Measurements from ENCODE around the gene CAMTA1.
"Not testable (repeated sequence)": the region's sequence is repeated elsewhere in the genome, so short reads cannot be mapped to it uniquely, and the experiment has no call there.

Gene CAMTA1, protein sequence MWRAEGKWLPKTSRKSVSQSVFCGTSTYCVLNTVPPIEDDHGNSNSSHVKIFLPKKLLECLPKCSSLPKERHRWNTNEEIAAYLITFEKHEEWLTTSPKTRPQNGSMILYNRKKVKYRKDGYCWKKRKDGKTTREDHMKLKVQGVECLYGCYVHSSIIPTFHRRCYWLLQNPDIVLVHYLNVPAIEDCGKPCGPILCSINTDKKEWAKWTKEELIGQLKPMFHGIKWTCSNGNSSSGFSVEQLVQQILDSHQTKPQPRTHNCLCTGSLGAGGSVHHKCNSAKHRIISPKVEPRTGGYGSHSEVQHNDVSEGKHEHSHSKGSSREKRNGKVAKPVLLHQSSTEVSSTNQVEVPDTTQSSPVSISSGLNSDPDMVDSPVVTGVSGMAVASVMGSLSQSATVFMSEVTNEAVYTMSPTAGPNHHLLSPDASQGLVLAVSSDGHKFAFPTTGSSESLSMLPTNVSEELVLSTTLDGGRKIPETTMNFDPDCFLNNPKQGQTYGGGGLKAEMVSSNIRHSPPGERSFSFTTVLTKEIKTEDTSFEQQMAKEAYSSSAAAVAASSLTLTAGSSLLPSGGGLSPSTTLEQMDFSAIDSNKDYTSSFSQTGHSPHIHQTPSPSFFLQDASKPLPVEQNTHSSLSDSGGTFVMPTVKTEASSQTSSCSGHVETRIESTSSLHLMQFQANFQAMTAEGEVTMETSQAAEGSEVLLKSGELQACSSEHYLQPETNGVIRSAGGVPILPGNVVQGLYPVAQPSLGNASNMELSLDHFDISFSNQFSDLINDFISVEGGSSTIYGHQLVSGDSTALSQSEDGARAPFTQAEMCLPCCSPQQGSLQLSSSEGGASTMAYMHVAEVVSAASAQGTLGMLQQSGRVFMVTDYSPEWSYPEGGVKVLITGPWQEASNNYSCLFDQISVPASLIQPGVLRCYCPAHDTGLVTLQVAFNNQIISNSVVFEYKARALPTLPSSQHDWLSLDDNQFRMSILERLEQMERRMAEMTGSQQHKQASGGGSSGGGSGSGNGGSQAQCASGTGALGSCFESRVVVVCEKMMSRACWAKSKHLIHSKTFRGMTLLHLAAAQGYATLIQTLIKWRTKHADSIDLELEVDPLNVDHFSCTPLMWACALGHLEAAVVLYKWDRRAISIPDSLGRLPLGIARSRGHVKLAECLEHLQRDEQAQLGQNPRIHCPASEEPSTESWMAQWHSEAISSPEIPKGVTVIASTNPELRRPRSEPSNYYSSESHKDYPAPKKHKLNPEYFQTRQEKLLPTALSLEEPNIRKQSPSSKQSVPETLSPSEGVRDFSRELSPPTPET (N-terminal part only)

GRCh38 chr1:6785318-6785727 lies at the start of gene CAMTA1:
Gene CAMTA1, plus strand, starts transcription at chr1:6785454. Its CDS starts 77 bp downstream, at chr1:6785531.
- DNase-seq: no peak

DNA sequence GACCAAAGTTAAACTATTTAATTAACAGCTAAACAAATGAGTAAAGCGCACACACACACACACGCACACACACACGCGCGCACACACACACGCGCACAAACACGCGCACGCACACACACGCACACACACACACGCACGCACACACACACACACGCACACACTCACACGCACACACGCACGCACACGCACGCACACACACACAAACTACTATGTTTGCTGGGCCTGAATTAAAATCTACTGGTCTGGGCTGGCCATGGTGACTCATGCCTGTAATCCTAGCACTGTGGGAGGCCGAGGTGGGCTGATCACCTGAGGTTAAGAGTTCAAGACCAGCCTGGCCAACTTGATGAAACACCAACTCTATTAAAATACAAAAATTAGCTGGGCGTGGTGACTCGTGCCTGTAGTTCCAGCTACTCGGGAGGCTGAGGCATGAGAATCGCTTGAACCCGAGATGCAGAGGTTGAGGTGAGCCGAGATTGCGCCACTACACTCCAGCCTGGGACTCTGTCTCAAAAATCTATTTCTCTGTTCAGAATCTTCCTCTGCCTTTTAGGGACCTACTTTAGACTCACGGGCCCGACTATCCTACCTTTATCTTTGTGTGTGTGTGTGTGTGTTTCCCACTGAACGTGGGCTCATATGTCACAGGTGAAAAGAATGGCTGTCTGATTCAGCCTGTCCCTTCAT lies 46.1 kb upstream of the CAMTA1 start:
- DNase-seq: no peak

GRCh38 chr1:6742676-6743188 lies 42.5 kb upstream of the CAMTA1 start:
- not testable (repeated sequence) for DNase-seq

DNA sequence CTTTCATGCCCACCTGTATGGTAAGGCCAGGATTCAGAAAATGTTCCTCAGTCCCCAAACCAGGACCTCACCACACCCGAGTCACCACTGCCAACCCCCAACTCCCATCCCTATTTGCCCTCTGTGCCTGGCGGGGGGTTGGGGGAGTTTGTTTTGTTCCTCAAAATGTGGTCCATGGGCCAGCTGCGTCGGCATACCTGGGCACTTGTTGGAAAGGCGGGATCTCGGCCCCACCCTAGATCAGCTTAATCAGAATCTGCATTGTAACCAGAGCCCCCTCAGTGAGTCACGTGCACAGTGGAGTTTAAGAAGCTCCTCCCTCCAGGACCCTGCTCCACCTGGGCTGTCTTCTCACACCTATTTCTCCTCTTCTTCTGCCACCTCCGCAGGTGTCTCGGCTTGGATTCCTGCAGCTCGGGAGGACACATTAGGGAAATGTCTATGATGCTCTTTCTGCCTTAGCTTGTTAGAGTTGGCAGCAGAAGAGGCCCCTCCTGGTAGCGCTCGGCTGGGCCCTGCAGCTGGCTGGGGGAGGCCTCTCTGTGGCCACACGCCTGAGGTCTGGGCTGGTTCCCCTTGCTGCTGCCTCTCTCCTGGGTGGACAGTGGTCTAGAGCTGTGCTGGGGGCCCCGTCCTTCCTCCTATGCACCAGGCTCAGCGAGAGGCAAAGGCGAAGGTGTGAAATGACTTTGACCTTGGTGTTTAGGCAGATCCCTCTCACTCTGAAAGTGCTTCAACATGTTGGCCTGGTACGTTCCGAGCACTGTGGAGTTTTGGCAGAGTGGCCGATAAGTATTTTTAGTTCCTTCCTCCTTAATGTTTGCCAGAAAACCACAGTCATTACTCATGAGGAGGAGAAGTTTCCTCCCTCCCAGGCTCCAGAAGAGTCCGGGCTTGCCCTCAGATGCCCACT lies 41.8 kb upstream of the CAMTA1 start:
- peak; percentile 81 for DNase-seq

DNA sequence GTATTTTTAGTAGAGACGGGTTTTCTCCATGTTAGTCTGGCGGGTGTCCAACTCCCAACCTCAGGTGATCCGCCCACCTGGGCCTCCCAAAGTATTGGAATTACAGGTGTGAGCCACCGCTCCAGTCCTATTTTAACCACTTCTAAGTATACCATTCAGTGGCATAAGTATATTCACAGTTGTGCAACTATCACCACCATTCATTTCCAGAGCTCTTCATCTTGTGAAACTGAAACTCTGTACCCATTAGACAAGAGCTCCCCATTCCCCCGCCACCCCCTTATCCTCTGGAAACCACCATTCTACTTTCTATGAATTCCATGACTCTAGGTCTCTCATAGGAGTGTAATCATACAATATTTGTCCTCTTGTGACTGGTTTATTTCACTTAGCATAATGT lies 40.2 kb upstream of the CAMTA1 start:
- no peak for DNase-seq

DNA sequence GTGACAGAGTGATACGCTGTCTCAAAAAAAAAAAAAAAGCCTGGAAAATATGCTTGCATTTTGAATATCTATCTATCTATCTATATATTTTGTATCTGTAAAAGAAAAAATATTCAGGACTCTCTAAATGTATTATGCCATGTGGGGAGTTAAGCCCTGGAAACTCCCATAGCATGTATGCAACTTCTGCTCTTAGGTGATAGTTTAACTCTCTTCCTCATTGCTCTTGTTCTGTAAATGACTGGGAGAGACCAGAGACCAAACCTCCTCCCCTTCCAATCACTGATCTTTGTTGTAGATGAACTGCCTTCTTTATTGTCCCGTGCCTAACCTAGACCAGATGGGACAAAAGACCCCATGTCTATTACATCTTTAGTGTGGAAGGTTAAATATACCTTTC lies 37.6 kb upstream of the CAMTA1 start:
- DNase-seq: no peak

DNA sequence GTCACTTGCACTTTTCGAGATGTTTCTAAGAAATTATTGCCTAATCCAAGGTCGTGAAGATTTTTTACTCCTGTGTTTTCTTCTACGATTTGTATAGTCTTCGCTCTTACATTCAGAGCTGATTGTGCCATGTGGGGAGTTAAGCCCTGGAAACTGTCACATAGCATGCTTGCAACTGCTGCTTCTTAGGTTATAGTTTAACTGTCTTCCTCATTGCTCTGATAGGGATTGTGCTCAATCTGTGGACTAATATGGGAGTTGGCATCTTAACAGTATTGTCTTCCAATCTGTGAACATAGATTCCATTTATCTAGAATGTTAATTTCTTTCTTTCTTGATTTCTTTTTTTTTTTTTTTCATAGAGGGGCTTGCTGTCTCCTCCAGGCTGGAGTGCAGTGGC lies 34.8 kb upstream of the CAMTA1 start:
- no peak for DNase-seq

DNA sequence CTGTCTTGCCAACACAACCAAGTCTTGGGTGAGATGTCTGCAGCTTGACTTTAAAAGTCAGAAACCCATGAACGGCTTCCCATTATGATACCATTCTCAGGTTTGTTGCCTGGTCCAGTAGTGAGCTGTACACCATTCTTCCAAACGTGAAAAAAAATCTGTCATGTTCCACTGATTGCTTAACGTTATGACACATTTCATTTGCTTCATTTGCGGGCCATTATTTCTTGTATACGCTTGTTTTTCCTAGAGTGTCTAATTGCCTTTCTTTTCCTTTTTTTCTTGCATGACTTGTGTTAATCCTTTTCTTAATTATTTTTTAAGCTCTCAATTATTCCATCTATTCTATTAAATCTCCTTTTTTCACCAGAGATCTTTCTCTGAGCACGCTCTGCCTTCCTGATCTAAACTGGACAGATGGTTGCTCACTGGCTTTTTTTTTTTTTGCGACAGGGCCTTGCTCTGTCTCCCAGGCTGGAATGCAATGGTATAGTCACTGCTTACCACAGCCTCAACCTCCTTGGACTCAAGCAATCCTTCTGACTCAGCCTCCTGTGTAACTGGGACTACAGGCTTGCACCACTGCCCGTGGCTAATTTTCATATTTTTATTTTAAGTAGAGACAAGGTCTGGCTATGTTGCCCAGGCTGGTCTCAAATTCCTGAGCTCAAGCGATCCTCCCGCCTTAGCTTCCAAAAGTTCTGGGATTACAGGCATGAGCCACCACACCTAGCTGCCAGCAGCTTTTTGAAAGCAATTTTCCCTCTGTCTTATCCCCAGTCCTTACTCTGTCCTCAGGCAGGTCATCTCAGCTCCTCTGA lies 31.7 kb upstream of the CAMTA1 start:
- DNase-seq: peak; percentile 42

DNA sequence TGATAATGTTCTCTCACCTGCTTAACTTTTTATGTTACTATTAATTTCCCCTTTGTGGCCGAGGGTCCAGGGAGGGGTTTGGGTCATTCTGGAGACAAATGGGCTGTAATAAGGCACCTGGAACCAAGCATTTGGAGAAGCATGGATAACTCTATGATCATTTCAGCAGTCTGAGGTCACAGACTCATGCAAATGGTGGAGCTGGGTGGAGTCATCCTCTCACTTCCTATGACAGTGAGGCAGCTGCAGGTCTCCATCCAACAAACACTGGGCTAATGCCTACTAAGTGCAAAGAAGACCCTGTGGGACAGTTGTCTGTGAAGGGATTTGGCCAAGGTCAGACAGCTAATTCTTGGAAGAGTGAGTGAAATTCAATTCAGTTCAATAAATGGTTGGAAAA lies 28.8 kb upstream of the CAMTA1 start:
- no peak for DNase-seq

DNA sequence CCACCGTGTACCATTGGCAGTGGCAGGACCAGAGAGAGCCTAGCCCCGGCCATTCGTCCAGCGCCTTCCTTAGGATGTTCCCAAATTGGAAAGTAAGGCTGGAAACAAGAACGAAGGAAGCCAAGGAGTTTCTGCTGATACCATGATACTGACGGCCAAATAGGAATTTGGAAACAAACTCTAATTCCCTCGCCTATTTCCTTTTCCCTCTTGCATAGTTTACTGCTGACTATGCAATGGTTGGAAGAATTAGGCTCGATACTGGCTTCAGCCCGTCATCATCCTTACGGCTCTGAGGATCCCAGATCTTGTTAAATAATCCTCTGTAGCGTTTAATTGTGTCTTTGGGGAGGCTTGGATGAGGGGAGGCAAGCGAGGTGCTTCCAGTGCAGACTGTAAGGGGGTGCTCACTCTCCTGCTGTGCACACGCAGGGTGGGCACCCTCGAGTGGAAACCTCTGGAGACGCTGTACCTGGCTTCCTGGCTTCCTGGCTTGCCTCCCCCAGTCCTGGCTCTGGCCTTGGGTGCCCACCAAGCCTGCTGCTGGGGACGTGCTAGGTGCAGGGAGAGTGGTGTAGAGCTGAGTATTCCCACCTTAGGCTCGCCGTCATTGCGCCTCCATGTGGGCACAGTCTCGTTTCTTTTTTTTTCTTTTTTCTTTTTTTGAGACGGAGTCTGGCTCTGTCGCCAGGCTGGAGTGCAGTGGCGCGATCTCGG lies 27.4 kb upstream of the CAMTA1 start:
- no peak for DNase-seq

- no peak for DNase-seq
Observed at GRCh38 chr1:6761196-6761737, 24.0 kb upstream of the CAMTA1 start.

GRCh38 chr1:6762060-6762459 lies 23.2 kb upstream of the CAMTA1 start:
- DNase-seq: no peak

DNA sequence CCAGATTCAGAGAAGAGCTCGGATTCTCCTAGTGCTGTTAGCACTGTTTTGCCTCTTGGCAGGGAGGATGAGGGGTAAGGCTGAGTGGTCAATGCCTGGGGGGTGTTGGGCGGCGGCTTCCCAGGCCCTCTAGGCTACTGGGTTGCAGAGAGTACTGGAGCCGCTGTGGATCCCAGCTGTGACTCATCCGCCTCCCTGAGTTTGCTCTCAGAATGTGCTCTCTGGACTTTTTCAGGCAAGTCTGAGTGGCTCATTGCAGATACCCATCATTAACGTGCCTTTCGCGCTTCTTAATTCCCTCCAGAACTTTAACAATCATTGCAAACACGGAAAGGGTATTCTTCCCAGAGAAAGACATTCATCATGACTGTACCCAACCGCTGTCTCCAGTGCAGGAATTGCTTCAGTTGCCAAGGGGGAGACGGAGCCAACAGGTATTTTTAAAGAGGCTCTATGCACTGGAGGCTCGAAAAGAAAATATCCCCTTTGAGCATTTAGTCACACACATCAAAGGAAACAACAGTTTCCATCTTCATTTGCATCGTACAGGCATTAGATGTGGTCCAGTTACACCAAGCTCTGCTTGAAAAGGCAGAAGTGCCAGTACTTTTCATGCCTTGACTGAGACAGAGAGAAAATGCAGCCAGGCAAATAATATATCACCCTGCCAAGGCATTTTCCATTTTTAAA lies 14.4 kb upstream of the CAMTA1 start:
- DNase-seq: peak; percentile 87

DNA sequence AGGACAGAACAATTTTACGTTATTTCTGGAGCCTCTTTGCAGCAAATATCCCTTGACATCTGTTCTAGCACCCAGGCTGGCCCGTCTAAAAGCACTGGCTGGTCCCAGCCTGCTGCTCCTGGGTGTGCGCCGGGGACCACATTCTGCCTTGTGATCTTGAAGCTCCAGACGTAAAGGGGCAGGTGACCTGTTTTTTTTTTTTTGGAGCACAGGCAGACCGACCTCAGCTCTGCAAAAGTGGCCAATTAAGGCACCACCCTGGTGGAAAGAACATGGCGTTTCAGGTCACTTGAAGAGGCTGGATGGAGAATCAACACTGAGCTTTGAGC lies 13.8 kb upstream of the CAMTA1 start:
- no peak for DNase-seq

- DNase-seq: no peak
Observed at GRCh38 chr1:6774381-6774780, 10.9 kb upstream of the CAMTA1 start.

- DNase-seq: no peak
Observed at GRCh38 chr1:6775261-6776043, 9.8 kb upstream of the CAMTA1 start.

- DNase-seq: no peak
Observed at GRCh38 chr1:6776389-6776788, 8.9 kb upstream of the CAMTA1 start.

- no peak for DNase-seq
Observed at GRCh38 chr1:6776895-6777294, 8.4 kb upstream of the CAMTA1 start.

Measured in EL (cell line).